Activated CD8-positive, alpha-beta T cell treated with anti-CD3 and anti-CD28 coated beads for 36 hours (primary cell): ENCODE measurements around the gene PGA5. TPM values are rescaled to one million over a fixed set of nuclear protein-coding genes. Genes with fewer than 3 reads are reported as not detected.
"Not testable (repeated sequence)": the region's sequence is repeated elsewhere in the genome, so short reads cannot be mapped to it uniquely, and the experiment has no call there.

Experiments
- ATAC-seq: fragments of 200-7000 bp; cut with Tn5 transposase; one replicate; pipeline ENCODE4 v1.10.0; 2021; ENCODE audit warnings: mild to moderate bottlenecking, moderate library complexity
- CTCF ChIA-PET: fragments of 350-600 bp; sonication (Branson Sonifier 250); formaldehyde crosslinking; loops from one replicate; lab custom pipeline; 2021; ENCODE audit warnings: antibody characterized with exemption; lab: Charles Lee
- POLR2A ChIA-PET: fragments of 350-600 bp; sonication (Branson Sonifier 250); formaldehyde crosslinking; loops from one replicate; lab custom pipeline; 2021; ENCODE audit warnings: antibody characterized with exemption; lab: Charles Lee
- DNase-seq: peaks from one replicate; pipeline ENCODE4 v3.0.0-alpha.2; 2020
- H3K27ac Mint-ChIP-seq: one replicate; pipeline ENCODE4 v1.8.0; 2021; ENCODE audit warnings: mild to moderate bottlenecking, mixed read lengths
- H3K27me3 Mint-ChIP-seq: one replicate; pipeline ENCODE4 v1.8.0; 2021; ENCODE audit warnings: mixed read lengths
- H3K36me3 Mint-ChIP-seq: one replicate; pipeline ENCODE4 v1.8.0; 2021; ENCODE audit warnings: low read depth, mixed read lengths
- H3K4me1 Mint-ChIP-seq: one replicate; pipeline ENCODE4 v1.8.0; 2021; ENCODE audit warnings: low read depth, mixed read lengths
- H3K4me3 Mint-ChIP-seq: one replicate; pipeline ENCODE4 v1.8.0; 2021; ENCODE audit warnings: mild to moderate bottlenecking, moderate library complexity, mixed read lengths
- H3K9me3 Mint-ChIP-seq: one replicate; pipeline ENCODE4 v1.8.0; 2021; ENCODE audit warnings: mixed read lengths
- intact Hi-C: fragments of 100-400 bp; cut with micrococcal nuclease; formaldehyde crosslinking; loops from one replicate; pipeline ENCODE4 v1.10.0; 2022
- total RNA-seq, 2 experiments: library from RNA; stranded (reverse); gene quantifications; one replicate each; pipeline ENCODE4 v1.2.3, GENCODE V29; 2021

PGA5 gene
- total RNA-seq, 2 experiments from 2014 or later: not detected

- H3K36me3 Mint-ChIP-seq, H3K9me3 Mint-ChIP-seq, H3K27ac Mint-ChIP-seq, DNase-seq, intact Hi-C loops, H3K27me3 Mint-ChIP-seq, H3K4me1 Mint-ChIP-seq, ATAC-seq, CTCF ChIA-PET, POLR2A ChIA-PET, H3K4me3 Mint-ChIP-seq: not testable (repeated sequence)
Observed at GRCh38 chr11:61237130-61237529, 3.8 kb upstream of the PGA5 start.

GRCh38 chr11:61240288-61240687 is 687 bp upstream of the PGA5 start:
- H3K27me3 Mint-ChIP-seq, H3K4me1 Mint-ChIP-seq, H3K27ac Mint-ChIP-seq, H3K36me3 Mint-ChIP-seq, intact Hi-C loops, DNase-seq, H3K9me3 Mint-ChIP-seq, CTCF ChIA-PET, ATAC-seq, H3K4me3 Mint-ChIP-seq, POLR2A ChIA-PET: not testable (repeated sequence)

GRCh38 chr11:61241526-61241925 is 551 bp downstream of the PGA5 start:
- H3K27me3 Mint-ChIP-seq, DNase-seq, intact Hi-C loops, H3K9me3 Mint-ChIP-seq, POLR2A ChIA-PET, H3K27ac Mint-ChIP-seq, H3K36me3 Mint-ChIP-seq, CTCF ChIA-PET, H3K4me1 Mint-ChIP-seq, H3K4me3 Mint-ChIP-seq, ATAC-seq: not testable (repeated sequence)

GRCh38 chr11:61245284-61245964 is 4.4 kb downstream of the PGA5 start:
- H3K36me3 Mint-ChIP-seq, H3K4me3 Mint-ChIP-seq, ATAC-seq, H3K4me1 Mint-ChIP-seq, CTCF ChIA-PET, POLR2A ChIA-PET, intact Hi-C loops, H3K27me3 Mint-ChIP-seq, DNase-seq, H3K27ac Mint-ChIP-seq, H3K9me3 Mint-ChIP-seq: not testable (repeated sequence)

- POLR2A ChIA-PET, H3K4me3 Mint-ChIP-seq: not testable (repeated sequence)
Observed at GRCh38 chr11:61248071-61248470, 7.1 kb downstream of the PGA5 start.

GRCh38 chr11:61249201-61249600 is 8.2 kb downstream of the PGA5 start:
- H3K4me3 Mint-ChIP-seq, H3K36me3 Mint-ChIP-seq, H3K27ac Mint-ChIP-seq, H3K9me3 Mint-ChIP-seq, CTCF ChIA-PET, H3K4me1 Mint-ChIP-seq, ATAC-seq, POLR2A ChIA-PET, H3K27me3 Mint-ChIP-seq, DNase-seq, intact Hi-C loops: not testable (repeated sequence)

More at GRCh38 chr11:61248071-61248470, 7.1 kb downstream of the PGA5 start:
- H3K9me3 Mint-ChIP-seq, H3K27ac Mint-ChIP-seq, H3K36me3 Mint-ChIP-seq, ATAC-seq, DNase-seq, CTCF ChIA-PET, intact Hi-C loops, H3K4me1 Mint-ChIP-seq, H3K27me3 Mint-ChIP-seq: not testable (repeated sequence)

- H3K4me3 Mint-ChIP-seq, H3K27ac Mint-ChIP-seq, H3K36me3 Mint-ChIP-seq, ATAC-seq, H3K27me3 Mint-ChIP-seq, H3K4me1 Mint-ChIP-seq, H3K9me3 Mint-ChIP-seq, POLR2A ChIA-PET, DNase-seq: not testable (repeated sequence)
- intact Hi-C loops: loop anchor here (10.0 kb wide), 1 partner anchor 134 kb away; no protein-coding TSS in a partner anchor
- CTCF ChIA-PET: interaction anchor here (0.7 to 1.8 kb wide), 5 partner anchors 10 to 134 kb away, joined by 3 to 6 read pairs (median 3); no protein-coding TSS in a partner anchor
Observed at GRCh38 chr11:61250796-61251765, 10.1 kb downstream of the PGA5 start.

- H3K9me3 Mint-ChIP-seq, ATAC-seq, H3K36me3 Mint-ChIP-seq, DNase-seq, H3K27me3 Mint-ChIP-seq, H3K4me3 Mint-ChIP-seq, POLR2A ChIA-PET, H3K27ac Mint-ChIP-seq, H3K4me1 Mint-ChIP-seq: not testable (repeated sequence)
- CTCF ChIA-PET: interaction anchor here (1.1 to 4.1 kb wide), 4 partner anchors 8 to 133 kb away, joined by 3 to 30 read pairs (median 5); partner anchors contain the start of gene VWCE
- intact Hi-C loops: loop anchor here (10.0 kb wide), 1 partner anchor 132 kb away; no protein-coding TSS in a partner anchor
Observed at GRCh38 chr11:61252332-61252731, 11.4 kb downstream of the PGA5 start.
